Measurements from ENCODE around the gene IGIP. TPM values are rescaled to one million over a fixed set of nuclear protein-coding genes. Genes with fewer than 3 reads are reported as not detected.

The IGIP gene
- polyA plus RNA-seq, 1 of the 3 experiments (the other 2 are of a cell fraction): 0.72 TPM

DNA sequence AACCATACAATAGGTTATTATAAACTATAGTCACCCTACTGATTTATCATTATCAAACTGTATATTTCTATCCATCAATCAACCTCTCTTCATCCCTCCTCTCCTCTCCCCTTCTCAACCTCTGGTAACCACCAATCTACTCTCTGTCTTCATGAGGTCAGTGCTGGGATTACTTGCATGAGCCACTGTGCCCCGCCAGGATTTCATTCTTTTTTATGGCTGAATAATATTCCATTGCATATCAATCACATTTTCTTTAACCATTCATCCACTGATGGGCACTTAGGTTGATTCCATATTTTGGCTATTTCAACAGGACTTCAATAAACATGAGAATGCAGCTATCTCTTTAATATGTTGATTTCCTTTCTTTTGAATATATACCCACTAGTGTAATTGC, 22.6 kb upstream of the IGIP start:
- peaks cover 1% of the 10 kb centered on the region for H3K79me2 ChIP-seq (ENCODE audit: insufficient read depth)
- ChIA-PET CTCF (interaction anchor here (1.3 kb wide), 1 partner anchor 42 kb away, joined by 5 read pairs; no protein-coding TSS in a partner anchor), POLR2A (no interaction called here)
- WGBS (ENCODE audit: low lambda C conversion rate): 53% methylated on average over 1 of the region's 1 CpG
- no peaks in the 10 kb centered on the region for H4K20me1 ChIP-seq (ENCODE audit: insufficient read depth)
- no peak overlapping the region for H3K4me2 ChIP-seq
- H3K27ac ChIP-seq (ENCODE audit: low read depth in 2 of 2, low read length in 1 of 2): no peak overlapping the region
- H2AFZ ChIP-seq (ENCODE audit: low read depth): no peak overlapping the region
- DNase-seq: no peak
- TF ChIP-seq, protein P1, sequence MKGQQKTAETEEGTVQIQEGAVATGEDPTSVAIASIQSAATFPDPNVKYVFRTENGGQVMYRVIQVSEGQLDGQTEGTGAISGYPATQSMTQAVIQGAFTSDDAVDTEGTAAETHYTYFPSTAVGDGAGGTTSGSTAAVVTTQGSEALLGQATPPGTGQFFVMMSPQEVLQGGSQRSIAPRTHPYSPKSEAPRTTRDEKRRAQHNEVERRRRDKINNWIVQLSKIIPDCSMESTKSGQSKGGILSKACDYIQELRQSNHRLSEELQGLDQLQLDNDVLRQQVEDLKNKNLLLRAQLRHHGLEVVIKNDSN (IDR thresholded peaks at IDR 0.05; ENCODE audit: borderline replicate concordance, low read depth): no peak
- TF ChIP-seq FOXM1 (IDR thresholded peaks at IDR 0.05; ENCODE audit: low read depth) (no peak), FOXJ3 (CRISPR knock-in tag; IDR thresholded peaks at IDR 0.05) (no peak)
- TF ChIP-seq, protein P2, sequence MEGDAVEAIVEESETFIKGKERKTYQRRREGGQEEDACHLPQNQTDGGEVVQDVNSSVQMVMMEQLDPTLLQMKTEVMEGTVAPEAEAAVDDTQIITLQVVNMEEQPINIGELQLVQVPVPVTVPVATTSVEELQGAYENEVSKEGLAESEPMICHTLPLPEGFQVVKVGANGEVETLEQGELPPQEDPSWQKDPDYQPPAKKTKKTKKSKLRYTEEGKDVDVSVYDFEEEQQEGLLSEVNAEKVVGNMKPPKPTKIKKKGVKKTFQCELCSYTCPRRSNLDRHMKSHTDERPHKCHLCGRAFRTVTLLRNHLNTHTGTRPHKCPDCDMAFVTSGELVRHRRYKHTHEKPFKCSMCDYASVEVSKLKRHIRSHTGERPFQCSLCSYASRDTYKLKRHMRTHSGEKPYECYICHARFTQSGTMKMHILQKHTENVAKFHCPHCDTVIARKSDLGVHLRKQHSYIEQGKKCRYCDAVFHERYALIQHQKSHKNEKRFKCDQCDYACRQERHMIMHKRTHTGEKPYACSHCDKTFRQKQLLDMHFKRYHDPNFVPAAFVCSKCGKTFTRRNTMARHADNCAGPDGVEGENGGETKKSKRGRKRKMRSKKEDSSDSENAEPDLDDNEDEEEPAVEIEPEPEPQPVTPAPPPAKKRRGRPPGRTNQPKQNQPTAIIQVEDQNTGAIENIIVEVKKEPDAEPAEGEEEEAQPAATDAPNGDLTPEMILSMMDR (IDR thresholded peaks at IDR 0.05): no peak
- TF ChIP-seq, protein P3, sequence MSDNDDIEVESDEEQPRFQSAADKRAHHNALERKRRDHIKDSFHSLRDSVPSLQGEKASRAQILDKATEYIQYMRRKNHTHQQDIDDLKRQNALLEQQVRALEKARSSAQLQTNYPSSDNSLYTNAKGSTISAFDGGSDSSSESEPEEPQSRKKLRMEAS (IDR thresholded peaks at IDR 0.05; ENCODE audit: low read depth): no peak
- H3K9me2 ChIP-seq: no peaks in the 10 kb centered on the region
- no peaks in the 10 kb centered on the region for H3K36me3 ChIP-seq (replicated peaks in 1 of 2; ENCODE audit: control insufficient read depth in 1 of 2, insufficient read depth in 2 of 2, low read length in 1 of 2)
- H3K27me3 ChIP-seq (ENCODE audit: insufficient read depth): no peaks in the 10 kb centered on the region; the same call in 1 of the 2 replicates
- peaks cover 13% of the 10 kb centered on the region for H3F3A ChIP-seq (replicated peaks; ENCODE audit: insufficient read depth)
- H3K9ac ChIP-seq: no peak overlapping the region
- no peak overlapping the region for H3K4me3 ChIP-seq (ENCODE audit: low read depth in 2 of 2, low read length in 1 of 2)
- peaks cover 0 to 7% of the 10 kb centered on the region in 2 experiments; a peak in 3 of 4 replicates for H3K4me1 ChIP-seq (ENCODE audit: control insufficient read depth in 1 of 2, insufficient read depth in 2 of 2, low read depth in 1 of 2, low read length in 1 of 2)
- no peaks in the 10 kb centered on the region for H3K9me3 ChIP-seq

DNA sequence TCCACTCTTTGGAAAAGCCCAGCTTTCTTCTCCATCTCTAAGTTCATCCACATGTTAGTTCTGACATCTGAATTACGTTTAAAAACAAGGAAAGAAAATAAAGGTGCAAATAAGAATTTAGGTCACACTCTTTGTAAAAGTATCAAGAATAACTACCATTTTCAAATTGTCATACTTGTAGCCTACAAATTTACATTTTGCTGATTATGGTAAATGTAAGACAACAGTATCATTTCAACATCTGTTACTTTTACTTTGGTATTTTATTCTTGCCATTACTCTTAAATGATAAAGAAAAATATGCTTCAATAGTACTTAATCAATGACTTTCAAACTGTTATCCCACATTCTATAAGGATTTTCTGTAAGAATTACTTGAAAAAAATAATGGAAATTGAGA, 21.6 kb upstream of the IGIP start:
- H3K36me3 ChIP-seq (replicated peaks in 1 of 2; ENCODE audit: control insufficient read depth in 1 of 2, insufficient read depth in 2 of 2, low read length in 1 of 2): no peaks in the 10 kb centered on the region
- CTCF ChIA-PET: interaction anchor here (1.7 kb wide), 1 partner anchor 40 kb away, joined by 5 read pairs; no protein-coding TSS in a partner anchor
- WGBS (ENCODE audit: low lambda C conversion rate): 15% methylated on average over 1 of the region's 1 CpG

DNA sequence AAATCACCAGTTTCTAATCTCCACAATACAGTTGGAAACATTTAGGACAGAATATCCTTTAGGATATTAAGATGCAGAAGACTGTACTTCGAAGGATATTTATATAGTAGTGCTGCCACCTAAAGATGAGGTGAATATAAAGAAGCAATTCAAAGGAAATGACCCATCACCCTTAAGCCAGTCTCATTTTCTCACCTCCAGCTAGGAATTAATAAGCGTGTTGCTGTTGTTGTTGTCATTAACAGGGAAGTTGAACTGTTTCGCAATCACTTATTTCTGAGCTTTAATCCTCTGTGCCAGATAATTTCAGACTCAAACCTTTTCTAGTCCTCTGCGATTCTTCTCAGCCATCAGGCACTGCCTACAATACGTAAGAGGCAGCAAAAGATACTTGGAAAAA, 19.6 kb upstream of the IGIP start:
- Histone ChIP-seq H3K9ac (no peak overlapping the region), H3F3A (replicated peaks; ENCODE audit: insufficient read depth) (peaks cover 33% of the 10 kb centered on the region), H3K27me3 (ENCODE audit: insufficient read depth) (no peaks in the 10 kb centered on the region; the same call in 1 of the 2 replicates), H3K4me1 (ENCODE audit: control insufficient read depth in 1 of 2, insufficient read depth in 2 of 2, low read depth in 1 of 2, low read length in 1 of 2) (peaks cover 7 to 20% of the 10 kb centered on the region in 2 experiments; a peak in 3 of 4 replicates), H3K36me3 (replicated peaks in 1 of 2; ENCODE audit: control insufficient read depth in 1 of 2, insufficient read depth in 2 of 2, low read length in 1 of 2) (no peaks in the 10 kb centered on the region), H3K9me2 (no peaks in the 10 kb centered on the region), H3K27ac (ENCODE audit: low read depth in 2 of 2, low read length in 1 of 2) (no peak overlapping the region), H3K4me2 (no peak overlapping the region), H3K79me2 (ENCODE audit: insufficient read depth) (peaks cover 30% of the 10 kb centered on the region), H3K9me3 (no peaks in the 10 kb centered on the region), H2AFZ (ENCODE audit: low read depth) (no peak overlapping the region), H4K20me1 (ENCODE audit: insufficient read depth) (peaks cover 7% of the 10 kb centered on the region), H3K4me3 (ENCODE audit: low read depth in 2 of 2, low read length in 1 of 2) (no peak overlapping the region)
- ChIA-PET POLR2A (no interaction called here), CTCF (interaction anchor here (1.0 to 1.7 kb wide), 6 partner anchors 15 to 137 kb away, joined by 4 to 7 read pairs (median 5); no protein-coding TSS in a partner anchor)
- TF ChIP-seq, protein P2 (IDR thresholded peaks at IDR 0.05): 0 out of 2 replicates have a peak, but pooled peaks have one; percentile 7
- TF ChIP-seq RFX5 (IDR thresholded peaks at IDR 0.05; ENCODE audit: low read length): no peak
- WGBS (ENCODE audit: low lambda C conversion rate): 92% methylated on average over 5 of the region's 5 CpGs
- DNase-seq: no peak

More for the DNA sequence above, 21.6 kb upstream of the IGIP start:
- no peak overlapping the region for H3K4me2 ChIP-seq
- no peaks in the 10 kb centered on the region; the same call in 1 of the 2 replicates for H3K27me3 ChIP-seq (ENCODE audit: insufficient read depth)
- peaks cover 18% of the 10 kb centered on the region for H3F3A ChIP-seq (replicated peaks; ENCODE audit: insufficient read depth)
- H3K9ac ChIP-seq: no peak overlapping the region
- DNase-seq: no peak
- no peaks in the 10 kb centered on the region for H3K9me2 ChIP-seq
- H3K4me3 ChIP-seq (ENCODE audit: low read depth in 2 of 2, low read length in 1 of 2): no peak overlapping the region
- no peak overlapping the region for H2AFZ ChIP-seq (ENCODE audit: low read depth)
- no peaks in the 10 kb centered on the region for H3K9me3 ChIP-seq
- POLR2A ChIA-PET: no interaction called here
- peaks cover 0 to 15% of the 10 kb centered on the region in 2 experiments; a peak in 3 of 4 replicates for H3K4me1 ChIP-seq (ENCODE audit: control insufficient read depth in 1 of 2, insufficient read depth in 2 of 2, low read depth in 1 of 2, low read length in 1 of 2)
- peaks cover 3% of the 10 kb centered on the region; the same call in 1 of the 2 replicates for H4K20me1 ChIP-seq (ENCODE audit: insufficient read depth)
- no peak for TF ChIP-seq SIN3A (IDR thresholded peaks at IDR 0.05; ENCODE audit: borderline replicate concordance, low read depth, low read length)
- no peak for TF ChIP-seq EZH2phosphoT487 (IDR thresholded peaks at IDR 0.05; ENCODE audit: borderline replicate concordance, low read depth)
- no peak for TF ChIP-seq TEAD4 (IDR thresholded peaks at IDR 0.05; ENCODE audit: borderline replicate concordance, insufficient read depth)
- TF ChIP-seq TAF1 (IDR thresholded peaks at IDR 0.05; ENCODE audit: borderline replicate concordance, low read depth, low read length): no peak
- peaks cover 11% of the 10 kb centered on the region for H3K79me2 ChIP-seq (ENCODE audit: insufficient read depth)
- no peak overlapping the region for H3K27ac ChIP-seq (ENCODE audit: low read depth in 2 of 2, low read length in 1 of 2)
